Measurements from ENCODE around the gene RHEX.
A peak's percentile ranks its signal among the peaks of the same experiment; 100 is the strongest.
"Not testable (repeated sequence)": the region's sequence is repeated elsewhere in the genome, so short reads cannot be mapped to it uniquely, and the experiment has no call there.

The RHEX gene

DNA sequence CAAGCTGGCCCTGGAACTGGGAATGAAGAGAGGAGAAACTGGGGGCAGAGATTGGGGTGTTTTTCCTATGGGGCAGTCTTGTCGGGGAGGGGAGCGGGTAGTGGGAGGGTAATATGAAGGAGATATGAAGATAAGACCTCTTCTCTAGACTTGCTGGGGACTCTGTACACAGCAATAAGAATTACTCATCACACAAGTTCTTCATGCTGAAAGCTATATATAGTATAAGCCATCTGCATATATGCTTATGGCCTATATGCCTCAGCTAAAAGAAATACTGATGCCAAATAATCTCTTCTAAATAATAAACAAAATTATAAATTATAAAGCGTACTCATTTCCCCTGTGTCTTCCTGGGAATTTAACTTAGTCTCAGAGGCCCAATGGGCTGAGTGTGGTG is 7.9 kb downstream of the RHEX start:
- no peak for DNase-seq

DNA sequence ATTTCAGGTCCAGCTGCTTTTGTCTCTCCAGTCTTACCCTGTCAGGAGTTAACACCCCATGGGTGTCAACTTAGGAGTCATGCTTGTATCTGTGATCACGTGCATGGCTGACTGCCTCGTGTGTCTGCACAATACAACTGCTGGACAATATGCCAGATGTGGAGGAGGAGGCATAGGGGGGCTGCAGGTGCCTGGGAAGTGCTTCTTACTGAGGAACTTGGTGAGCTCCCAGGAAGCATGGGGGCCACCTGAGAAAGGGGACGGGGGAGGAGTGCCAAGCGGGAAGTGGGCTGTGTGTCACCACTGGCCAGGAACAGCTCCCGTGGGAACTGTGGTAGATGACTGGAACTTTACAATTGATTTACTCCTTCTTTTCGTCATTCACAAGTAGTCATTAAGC is 9.5 kb downstream of the RHEX start:
- DNase-seq = no peak

DNA sequence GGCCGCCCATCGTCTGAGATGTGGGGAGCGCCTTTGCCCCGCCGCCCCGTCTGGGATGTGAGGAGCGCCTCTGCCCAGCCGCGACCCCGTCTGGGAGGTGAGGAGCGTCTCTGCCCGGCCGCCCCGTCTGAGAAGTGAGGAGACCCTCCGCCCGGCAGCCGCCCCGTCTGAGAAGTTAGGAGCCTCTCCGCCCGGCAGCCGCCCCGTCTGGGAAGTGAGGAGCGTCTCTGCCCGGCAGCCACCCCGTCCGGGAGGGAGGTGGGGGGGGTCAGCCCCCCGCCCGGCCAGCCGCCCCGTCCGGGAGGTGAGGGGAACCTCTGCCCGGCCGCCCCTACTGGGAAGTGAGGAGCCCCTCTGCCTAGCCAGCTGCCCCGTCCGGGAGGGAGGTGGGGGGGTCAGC is 11.0 kb downstream of the RHEX start:
- DNase-seq = not testable (repeated sequence)

DNA sequence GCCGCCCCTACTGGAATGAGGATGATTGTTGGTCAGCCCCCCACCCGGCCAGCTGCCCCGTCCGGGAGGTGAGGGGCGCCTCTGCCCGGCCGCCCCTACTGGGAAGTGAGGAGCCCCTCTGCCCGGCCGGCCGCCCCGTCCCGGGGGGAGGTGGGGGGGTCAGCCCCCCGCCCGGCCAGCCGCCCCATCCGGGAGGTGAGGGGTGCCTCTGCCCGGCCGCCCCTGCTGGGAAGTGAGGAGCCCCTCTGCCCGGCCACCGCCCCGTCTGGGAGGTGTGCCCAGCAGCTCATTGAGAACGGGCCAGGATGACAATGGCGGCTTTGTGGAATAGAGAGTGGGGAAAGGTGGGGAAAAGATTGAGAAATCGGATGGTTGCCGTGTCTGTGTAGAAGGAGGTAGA is 11.5 kb downstream of the RHEX start:
- DNase-seq = not testable (repeated sequence)

DNA sequence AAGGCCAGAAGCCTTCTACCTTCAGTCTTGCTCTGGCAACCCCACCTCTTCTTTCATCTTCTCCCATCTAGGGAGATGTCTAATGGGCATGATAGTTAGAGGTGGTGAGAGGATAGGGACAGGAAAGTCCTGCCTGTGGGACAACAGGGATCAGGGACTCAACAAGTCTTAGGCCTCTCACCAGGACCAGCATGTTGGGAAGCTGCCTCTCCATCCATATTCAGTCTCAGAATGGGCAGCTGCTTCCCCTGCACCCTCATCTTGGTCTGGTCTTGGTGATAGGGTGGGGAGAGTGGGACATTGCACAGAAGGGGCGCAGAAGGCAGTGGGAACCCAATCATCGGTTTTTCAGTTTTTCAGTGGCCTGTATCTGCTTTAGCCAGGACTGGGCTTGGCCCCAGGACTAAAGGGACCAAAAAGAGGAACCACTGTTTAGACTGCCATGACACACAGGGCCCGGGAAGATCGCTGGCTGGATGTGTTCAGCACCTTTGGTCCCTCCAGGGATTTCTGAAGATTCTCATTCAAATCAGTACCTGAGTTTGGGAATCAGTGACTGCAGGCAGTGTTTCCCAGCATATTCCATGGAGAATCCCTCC is 12.7 kb downstream of the RHEX start:
- no peak for DNase-seq

DNA sequence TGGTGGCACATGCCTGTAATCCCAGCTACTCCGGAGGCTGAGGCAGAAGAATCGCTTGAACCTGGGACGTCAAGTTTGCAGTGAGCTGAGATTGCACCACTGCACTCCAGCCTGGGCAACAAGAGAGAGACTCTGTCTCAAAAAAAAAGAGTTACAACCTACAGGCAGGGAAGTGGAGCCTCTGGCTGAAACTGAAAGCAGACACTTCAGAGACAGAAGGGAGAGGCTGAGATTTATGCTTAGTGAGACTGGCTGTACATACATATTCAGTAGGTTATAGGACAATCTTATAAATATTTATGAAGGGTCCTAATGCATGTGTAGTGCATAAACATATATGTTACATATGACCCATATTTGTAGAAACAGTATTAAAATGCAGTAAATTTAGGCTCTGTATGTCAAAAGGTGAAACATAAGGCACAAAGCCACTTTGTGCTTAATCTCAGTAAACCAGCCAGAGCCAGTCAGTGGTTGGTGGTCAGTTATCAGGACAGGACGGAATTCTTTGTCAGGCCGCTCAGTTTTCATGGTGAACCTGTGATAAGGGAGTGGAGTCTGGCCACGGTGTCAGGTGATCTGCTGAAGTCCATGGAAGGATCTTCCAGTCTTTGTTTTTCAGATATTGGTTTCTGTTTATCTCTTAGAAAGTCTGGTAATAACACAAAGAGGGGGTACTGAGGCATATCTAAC is 13.7 kb downstream of the RHEX start:
- peak in 1 of 2 donors; percentile 39 for DNase-seq

DNA sequence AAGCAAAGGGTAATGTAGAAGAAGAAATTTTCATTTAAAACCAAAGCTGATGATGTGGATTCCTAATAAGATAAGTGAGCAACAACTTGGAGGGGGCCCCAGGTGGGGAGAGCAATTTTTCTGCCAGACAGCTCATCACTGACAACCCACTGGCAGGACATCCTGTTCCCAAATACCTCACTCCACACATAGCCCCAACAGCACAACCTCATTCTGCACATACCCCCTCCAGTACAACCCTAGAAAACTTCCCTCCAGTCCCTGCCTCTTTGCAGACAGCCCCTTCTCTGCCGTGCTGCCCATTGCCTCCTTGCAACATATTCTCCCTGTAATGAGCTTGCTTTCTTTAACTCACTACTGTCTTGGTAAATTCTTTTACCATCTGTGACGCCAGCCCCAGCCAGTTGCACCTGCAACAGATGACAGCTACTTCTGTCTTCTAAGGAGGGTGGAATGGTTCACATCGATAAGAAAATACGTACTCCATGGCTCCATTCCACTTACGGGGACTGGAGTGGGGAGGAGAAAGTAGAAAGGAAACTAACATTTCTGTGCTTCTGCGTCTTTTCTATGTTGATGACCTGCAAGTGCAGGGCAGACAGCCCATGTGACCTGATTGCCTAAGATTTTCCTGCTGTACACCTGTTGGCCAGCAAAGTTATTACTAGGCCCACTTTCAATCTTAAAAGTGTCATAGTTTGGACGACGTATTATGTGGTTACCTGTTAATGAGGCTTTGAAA is 14.7 kb downstream of the RHEX start:
- DNase-seq = no peak

DNA sequence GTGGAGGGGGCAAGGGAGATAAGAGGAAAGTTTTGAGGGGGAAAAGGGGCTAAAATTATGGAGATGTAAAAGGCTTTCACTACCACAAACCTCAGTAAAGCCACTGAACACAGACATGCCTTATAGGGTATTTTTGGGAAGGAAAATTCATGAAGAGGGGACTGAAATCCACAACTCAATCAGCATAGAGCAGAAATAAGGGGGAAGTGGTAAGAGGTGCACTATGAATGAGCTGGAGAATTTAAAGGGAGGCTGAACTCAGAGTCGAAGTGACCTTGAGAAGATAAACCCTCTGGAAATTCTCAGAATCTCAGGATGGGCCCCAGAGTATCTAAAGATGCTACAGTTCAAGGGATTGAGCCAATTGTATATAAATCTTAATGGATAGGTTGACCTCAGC is 15.3 kb downstream of the RHEX start:
- no peak for DNase-seq

DNA sequence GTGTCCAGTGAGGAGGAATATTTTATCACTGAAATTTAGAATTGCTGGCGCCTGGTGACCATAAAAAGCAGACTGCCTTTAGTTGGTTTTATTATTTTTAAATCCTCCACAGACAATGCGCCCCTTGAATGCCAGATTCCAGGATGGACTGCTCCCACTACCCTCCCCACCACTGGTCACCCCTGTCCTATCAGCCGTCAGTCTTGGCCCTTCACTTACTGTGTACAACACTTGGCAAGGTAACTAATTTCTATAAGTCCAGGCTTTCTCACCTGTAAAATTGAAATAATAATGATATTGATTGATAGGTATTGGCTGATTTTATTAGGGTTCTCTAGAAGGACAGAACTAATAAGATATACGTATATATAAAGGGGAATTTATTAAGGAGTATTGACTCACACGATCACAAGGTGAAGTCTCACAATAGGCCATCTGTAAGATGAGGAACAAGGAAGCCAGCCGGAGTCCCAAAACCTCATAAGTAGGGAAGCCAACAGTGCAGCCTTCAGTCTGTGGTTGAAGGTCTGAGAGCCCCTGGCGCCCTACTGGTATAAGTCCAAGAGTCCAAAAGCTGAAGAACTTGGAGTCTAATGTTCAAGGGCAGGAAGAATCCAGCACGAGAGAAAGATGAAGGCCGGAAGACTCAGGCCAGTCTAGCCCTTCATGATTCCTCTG is 17.8 kb downstream of the RHEX start:
- DNase-seq = no peak

DNA sequence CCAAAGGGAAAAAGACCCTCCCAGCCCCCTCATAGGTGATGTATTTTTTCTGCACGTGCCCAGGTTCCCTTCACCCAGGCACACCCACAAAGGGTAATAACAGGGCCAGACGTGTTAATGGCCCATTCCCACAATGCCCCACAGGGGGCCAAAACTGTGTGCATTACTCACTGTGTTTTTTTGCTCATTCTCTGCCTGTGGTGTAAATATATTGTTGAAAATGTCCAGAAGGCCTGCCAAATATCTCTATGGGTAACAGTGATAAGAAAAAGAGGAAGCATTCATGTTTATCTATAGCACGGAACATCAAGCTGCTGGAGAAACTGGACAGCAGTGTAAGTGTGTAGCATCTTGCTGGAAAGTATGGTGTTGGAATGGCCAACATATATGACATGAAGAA is 21.9 kb downstream of the RHEX start:
- DNase-seq = peak in 1 of 2 donors; percentile 53

DNA sequence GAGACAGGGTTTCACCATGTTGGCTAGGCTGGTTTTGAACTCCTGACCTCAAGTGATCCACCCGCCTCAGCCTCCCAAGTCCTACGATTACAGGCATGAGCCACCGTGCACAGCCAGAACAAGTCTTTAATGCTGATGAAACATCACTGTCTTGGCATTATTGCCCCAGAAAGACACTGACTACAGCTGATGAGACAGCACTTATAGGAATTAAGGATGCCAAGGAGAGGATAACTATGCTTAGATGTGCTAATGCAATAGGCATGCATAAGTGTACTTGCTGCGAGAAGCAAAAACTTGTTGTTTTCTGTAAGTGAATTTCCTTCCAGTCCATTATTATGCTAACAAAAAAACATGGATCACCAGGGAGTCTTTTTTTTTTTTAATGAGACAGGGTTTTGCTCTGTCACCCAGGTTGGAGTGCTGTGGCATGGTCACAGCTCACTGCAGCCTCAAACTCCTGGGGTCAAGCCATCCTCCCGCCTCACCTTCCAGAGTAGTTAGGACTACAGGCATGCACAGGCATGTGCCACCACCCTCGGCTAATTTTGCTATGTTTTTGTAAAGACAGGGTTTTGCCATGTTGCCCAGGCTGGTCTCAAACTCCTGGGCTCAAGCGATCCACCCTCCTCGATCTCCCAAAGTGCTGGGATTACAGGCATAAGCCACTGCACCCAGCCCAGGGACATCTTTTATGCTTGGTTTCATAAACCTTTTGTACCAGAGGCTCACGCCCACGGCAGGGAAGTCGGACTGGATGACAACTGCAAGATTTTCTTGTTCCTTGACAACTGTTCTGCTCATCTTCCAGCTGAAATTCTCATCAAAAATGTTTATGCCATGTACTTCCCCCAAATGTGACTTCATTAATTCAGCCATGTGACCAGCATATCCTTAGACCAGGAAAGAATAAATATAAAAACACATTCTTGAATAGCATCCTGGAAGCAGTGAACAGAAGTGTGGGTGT is 23.1 kb downstream of the RHEX start:
- DNase-seq = no peak

DNA sequence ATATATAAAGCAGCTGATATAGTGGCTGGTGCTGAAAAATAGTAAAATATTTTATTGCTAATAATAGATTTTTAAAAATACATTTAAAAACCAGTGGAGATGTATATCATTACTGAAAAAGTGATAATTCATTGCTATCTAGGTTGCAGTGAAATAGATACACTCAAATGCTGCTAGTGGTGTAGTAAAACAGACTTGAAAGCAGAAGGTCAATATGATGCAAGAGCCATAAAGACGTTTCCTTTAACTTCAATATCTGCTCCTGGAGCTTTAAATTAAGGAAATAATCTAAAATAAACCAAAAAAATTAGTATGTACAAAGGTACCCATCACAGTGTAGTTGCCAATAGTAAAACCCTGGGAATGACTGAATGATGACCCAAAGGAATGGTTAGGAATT is 26.2 kb downstream of the RHEX start:
- DNase-seq = no peak

DNA sequence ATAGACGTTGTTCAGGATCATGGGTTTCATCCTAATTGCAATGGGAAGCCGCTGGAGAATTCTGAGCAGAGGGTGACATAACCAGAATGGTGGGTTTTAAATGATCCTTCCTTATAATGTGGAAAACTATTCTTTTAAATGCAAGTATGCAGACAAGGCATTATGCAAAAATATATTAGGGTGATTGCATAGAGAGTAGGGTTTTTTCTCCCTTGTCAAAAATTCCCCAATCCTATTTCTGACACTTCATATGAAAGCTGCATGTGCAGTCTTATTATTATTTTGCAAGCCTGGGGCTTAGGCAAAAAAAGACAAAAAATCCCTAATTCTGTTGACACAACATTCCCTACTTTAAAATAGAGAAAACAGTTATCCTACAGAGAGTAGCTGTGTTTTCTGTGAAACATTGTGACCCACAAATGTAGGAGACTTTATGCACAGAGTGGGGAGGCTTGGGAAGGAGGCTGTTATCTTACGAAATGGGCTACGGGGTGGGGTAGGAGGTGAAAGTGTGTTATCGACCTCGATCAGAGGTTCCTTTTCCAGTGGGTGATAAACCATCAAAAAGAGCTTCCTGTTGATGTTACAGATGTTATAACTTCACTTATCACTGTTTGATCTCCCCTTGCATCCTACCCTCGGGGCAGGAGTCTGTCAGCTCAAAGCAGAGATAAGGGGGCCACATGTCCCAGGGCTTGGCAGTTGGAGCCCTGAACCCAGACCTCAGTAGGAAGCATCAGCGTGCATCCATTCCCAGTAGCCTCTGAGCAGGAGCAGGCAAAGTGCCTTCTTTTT is 27.2 kb downstream of the RHEX start:
- DNase-seq = peak in 1 of 2 donors; percentile 58

DNA sequence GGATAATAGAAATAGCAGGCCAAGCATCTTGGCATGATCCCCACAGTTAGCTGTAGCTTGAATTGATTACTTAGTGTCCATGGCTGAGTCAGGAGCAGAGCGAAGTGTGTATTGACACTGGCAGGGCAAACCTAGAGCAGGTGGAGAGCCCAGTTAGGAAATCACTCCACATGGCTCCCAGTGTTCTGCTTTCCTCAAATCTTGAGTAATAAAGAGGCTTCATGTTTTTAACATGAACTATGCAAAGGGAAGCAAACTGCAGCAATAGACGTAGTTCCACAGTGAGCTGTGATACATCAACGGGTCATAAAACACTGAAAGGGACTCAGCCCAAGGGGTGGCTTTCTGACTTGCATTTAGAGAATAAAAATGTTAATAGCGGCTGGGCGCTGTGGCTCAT is 28.9 kb downstream of the RHEX start:
- no peak for DNase-seq

DNA sequence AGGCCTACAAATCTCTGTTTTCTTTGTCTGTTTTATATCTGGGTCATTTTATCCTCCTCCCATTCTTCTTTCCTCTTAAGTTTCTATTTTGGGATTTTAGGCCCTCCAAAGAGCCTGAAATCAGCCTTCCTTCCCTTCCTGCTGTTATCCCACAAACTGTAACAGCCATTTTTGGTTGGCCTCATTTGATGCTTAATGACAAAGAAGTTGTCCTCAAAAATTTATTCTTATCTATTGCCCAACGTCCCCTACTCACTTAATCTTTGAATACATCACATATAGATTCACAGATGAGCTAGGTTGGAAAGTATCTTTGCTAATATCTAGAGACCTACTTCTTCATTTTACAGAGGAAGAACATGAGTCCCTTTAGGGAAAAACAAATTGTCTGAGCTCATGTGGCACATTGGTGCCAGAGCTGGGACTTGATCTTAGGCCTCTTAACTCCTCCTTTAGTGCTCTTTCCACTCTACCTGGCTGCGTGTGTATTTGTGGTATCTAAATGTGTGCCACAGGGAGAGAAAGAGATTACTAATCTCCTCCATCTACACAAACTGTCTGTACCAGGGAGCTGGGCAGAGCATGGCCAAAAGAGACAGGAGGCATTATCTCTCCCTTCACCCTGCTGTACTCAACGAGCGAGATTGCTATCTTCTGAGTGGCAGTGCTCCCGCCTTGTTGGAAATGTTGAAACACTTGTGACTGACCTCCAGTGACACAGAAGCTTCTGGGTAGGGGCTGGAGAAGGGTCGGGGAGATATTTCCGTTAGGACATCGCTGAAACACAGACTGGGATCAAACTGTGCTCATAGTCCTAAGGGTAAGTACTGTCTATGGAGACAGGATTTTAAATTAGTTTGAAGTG is 30.1 kb downstream of the RHEX start:
- DNase-seq = no peak

DNA sequence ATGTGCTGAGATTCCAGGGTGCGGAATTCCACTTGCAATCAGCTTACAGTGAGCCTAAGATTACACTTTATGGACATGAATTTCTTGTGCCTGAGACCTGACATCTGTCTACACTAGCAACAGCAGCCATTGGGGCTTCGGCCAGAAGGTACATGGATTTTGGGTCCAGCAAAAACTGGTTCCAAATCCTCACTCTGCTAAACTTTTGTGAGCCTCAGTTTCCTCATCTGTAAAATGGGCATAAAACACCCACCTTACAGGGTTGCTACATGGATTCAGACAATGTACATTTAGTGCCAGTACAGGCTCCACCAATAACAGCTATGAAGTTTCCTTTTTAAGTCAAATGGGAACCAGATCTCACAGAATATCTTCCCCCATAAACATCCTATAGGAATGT is 30.8 kb downstream of the RHEX start:
- no peak for DNase-seq

DNA sequence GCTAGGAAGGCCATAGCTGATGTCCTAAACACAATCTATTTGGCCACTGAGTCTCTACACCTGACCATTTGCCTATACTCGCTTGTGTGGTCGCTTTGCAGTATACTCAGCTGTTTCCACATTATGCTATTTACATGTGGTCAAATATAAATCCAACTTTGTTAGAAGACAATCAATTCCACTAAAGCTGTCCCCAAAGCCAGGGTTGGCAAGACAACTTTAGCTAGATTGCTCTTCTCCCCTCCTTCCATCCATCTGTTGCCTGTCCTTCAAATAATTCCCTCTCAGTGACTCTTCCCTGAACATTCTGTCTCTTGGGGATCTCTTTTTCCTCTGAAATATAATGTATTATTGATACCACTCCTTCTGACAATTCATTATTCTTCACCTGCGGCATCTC is 34.1 kb downstream of the RHEX start:
- DNase-seq = no peak

DNA sequence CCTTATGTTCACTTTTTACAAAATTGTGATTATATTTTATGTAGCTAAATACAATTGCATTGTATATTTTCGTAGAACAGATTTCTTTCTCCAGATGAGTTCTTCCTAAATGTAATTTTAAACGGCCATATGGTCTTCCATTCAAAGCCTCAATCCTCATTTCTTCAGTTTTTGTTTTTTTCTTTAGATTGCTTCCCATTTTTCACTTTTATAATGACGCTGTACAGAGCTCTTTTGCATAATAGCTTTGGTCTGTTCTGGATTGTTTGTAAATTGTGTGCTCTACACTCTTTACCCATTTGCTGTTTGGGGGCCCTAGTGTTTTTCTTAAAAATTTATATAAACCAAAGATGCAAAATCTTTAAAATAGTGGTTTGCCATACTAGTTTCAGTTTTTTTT is 36.4 kb downstream of the RHEX start:
- DNase-seq = no peak

DNA sequence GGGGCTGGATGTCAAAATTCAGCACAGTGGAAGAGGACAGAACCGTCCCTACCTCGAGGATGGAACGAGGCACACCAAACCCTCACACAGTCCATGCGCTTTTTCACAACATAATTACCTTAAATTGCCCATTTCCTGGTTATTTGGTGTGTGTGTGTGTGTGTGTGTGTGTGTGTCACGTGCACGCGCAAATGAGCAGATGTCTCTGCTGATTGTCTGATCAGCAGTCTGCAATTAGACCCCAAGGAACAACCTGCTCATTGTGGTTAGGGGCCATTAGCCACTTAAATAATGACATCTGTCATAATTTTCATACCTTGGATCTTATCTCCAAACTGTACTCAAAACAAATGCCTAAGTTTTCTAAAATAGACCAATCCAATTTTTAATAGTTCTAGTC is 41.1 kb downstream of the RHEX start:
- peak in 1 of 2 donors; percentile 30 for DNase-seq

DNA sequence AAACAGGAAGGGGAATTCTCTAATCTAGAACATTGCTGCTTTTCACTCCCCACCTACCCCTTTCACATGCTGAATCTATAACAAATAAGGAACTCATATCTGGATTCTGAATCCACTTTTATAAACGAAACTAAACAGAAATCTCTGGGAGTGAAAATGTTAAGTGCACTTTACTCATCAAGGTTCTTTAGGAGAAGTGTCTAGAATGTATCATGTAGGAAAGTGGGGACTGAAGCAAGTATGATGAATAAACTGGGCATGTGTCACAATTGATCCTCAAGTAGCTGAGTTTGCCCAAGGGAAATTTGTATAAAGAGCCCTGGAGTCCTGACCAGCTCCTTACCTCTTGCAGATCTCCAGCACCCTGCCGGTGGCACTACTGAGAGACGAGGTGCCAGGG is 44.4 kb downstream of the RHEX start:
- peak in 1 of 2 donors; percentile 23 for DNase-seq

Measured in bone marrow (tissue), 2 donors.